ENCODE data around the gene KMT5B.

- TF ChIP-seq CTCF (IDR thresholded peaks at IDR 0.05) (no peak), POLR2A (IDR thresholded peaks at IDR 0.05) (peak; percentile 42 to 74 (median 67))
Observed at GRCh38 chr11:68146010-68146540, 67.0 kb downstream of the KMT5B start.

Data from body of pancreas (tissue), 4 donors.